HL-60 (cell line): ENCODE data around the gene FAM110A.

Experiments used
- POLR2AphosphoS5 ChIP-seq: IDR thresholded peaks from 2 replicates; pipeline ENCODE4 v1.6.1; 2012; ENCODE audit warnings: low read depth
- TF ChIP-seq, protein P1 (sequence below): IDR thresholded peaks from one replicate; pipeline ENCODE4 v1.5.1; 2011; ENCODE audit warnings: low read length, control low read depth, inconsistent platforms; ENCODE audit not compliant: insufficient read depth
- TF ChIP-seq, protein P2 (sequence below): IDR thresholded peaks from 2 replicates; pipeline ENCODE4 v1.6.1; 2012; ENCODE audit warnings: low read depth; ENCODE audit not compliant: insufficient replicate concordance

DNA sequence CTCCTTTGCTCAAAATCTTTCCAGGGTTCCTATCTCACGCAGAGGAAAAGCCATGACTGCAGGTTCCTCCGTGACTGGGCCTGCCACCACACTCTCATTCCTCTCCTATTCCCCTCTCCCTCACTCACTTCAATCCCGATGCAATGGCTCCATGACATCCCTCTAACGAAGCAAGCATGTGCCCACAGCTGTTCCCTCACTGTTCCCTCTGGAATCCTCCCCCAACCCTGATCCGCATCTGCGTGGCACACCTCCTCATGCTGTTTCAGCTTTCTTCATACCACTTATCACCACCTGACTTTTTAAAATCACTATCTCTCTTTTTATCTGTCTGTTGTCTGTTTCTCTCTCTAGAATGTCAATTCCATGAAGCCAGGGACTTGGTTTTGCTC is 57.1 kb downstream of the FAM110A start:
- TF ChIP-seq, protein P1, sequence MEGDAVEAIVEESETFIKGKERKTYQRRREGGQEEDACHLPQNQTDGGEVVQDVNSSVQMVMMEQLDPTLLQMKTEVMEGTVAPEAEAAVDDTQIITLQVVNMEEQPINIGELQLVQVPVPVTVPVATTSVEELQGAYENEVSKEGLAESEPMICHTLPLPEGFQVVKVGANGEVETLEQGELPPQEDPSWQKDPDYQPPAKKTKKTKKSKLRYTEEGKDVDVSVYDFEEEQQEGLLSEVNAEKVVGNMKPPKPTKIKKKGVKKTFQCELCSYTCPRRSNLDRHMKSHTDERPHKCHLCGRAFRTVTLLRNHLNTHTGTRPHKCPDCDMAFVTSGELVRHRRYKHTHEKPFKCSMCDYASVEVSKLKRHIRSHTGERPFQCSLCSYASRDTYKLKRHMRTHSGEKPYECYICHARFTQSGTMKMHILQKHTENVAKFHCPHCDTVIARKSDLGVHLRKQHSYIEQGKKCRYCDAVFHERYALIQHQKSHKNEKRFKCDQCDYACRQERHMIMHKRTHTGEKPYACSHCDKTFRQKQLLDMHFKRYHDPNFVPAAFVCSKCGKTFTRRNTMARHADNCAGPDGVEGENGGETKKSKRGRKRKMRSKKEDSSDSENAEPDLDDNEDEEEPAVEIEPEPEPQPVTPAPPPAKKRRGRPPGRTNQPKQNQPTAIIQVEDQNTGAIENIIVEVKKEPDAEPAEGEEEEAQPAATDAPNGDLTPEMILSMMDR = no peak
- TF ChIP-seq POLR2AphosphoS5 = no peak
- TF ChIP-seq, protein P2, sequence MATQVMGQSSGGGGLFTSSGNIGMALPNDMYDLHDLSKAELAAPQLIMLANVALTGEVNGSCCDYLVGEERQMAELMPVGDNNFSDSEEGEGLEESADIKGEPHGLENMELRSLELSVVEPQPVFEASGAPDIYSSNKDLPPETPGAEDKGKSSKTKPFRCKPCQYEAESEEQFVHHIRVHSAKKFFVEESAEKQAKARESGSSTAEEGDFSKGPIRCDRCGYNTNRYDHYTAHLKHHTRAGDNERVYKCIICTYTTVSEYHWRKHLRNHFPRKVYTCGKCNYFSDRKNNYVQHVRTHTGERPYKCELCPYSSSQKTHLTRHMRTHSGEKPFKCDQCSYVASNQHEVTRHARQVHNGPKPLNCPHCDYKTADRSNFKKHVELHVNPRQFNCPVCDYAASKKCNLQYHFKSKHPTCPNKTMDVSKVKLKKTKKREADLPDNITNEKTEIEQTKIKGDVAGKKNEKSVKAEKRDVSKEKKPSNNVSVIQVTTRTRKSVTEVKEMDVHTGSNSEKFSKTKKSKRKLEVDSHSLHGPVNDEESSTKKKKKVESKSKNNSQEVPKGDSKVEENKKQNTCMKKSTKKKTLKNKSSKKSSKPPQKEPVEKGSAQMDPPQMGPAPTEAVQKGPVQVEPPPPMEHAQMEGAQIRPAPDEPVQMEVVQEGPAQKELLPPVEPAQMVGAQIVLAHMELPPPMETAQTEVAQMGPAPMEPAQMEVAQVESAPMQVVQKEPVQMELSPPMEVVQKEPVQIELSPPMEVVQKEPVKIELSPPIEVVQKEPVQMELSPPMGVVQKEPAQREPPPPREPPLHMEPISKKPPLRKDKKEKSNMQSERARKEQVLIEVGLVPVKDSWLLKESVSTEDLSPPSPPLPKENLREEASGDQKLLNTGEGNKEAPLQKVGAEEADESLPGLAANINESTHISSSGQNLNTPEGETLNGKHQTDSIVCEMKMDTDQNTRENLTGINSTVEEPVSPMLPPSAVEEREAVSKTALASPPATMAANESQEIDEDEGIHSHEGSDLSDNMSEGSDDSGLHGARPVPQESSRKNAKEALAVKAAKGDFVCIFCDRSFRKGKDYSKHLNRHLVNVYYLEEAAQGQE = no peak
